MM.1S (cell line): ENCODE results near the gene S1PR5.

Source experiments
- DNase-seq: peaks from one replicate; pipeline ENCODE4 v3.0.0-alpha.2; 2015
- H2AFZ ChIP-seq: fragments of 300-600 bp; sonication (generic); 2 replicates; pipeline ENCODE4 v1.6.0; 2016; ENCODE audit warnings: antibody characterized with exemption, low read length
- H3F3A ChIP-seq: fragments of 300-600 bp; sonication (generic); 2 replicates; pipeline ENCODE4 v1.6.1; 2016; ENCODE audit warnings: mild to moderate bottlenecking, antibody characterized with exemption, low read length, moderate library complexity, mixed read lengths; ENCODE audit not compliant: insufficient read depth
- H3K27ac ChIP-seq: fragments of 300-600 bp; sonication (generic); 2 replicates; pipeline ENCODE4 v1.5.1; 2016; ENCODE audit warnings: mild to moderate bottlenecking, low read length
- H3K27me3 ChIP-seq: fragments of 300-600 bp; sonication (generic); replicated peaks from 2 replicates; pipeline ENCODE4 v1.6.0; 2016; ENCODE audit warnings: low read length; ENCODE audit not compliant: insufficient read depth
- H3K36me3 ChIP-seq: fragments of 300-600 bp; sonication (generic); replicated peaks from 2 replicates; pipeline ENCODE4 v1.6.1; 2016; ENCODE audit warnings: mild to moderate bottlenecking, low read length, mixed read lengths; ENCODE audit not compliant: insufficient read depth
- H3K4me1 ChIP-seq: fragments of 300-600 bp; sonication (generic); 2 replicates; pipeline ENCODE4 v1.6.1; 2016; ENCODE audit warnings: low read length, mixed read lengths
- H3K4me2 ChIP-seq: fragments of 300-600 bp; sonication (generic); 2 replicates; pipeline ENCODE4 v1.6.0; 2016; ENCODE audit warnings: low read depth, low read length
- H3K4me3 ChIP-seq: fragments of 300-600 bp; sonication (generic); 2 replicates; pipeline ENCODE4 v1.5.1; 2016; ENCODE audit warnings: low read length, mixed read lengths
- H3K79me2 ChIP-seq: fragments of 300-600 bp; sonication (generic); 2 replicates; pipeline ENCODE4 v1.6.1; 2016; ENCODE audit warnings: mixed run types, low read length, mixed read lengths
- H3K9ac ChIP-seq: fragments of 300-600 bp; sonication (generic); 2 replicates; pipeline ENCODE4 v1.6.1; 2016; ENCODE audit warnings: low read length, mixed read lengths
- H3K9me2 ChIP-seq: fragments of 300-600 bp; sonication (generic); replicated peaks from 2 replicates; pipeline ENCODE4 v1.6.1; 2016; ENCODE audit warnings: mild to moderate bottlenecking, low read length, mixed read lengths; ENCODE audit not compliant: insufficient read depth
- H3K9me3 ChIP-seq: fragments of 300-600 bp; sonication (generic); replicated peaks from 2 replicates; pipeline ENCODE4 v1.6.1; 2016; ENCODE audit warnings: mild to moderate bottlenecking, low read length, mixed read lengths; ENCODE audit not compliant: insufficient read depth
- H4K20me1 ChIP-seq: fragments of 300-600 bp; sonication (generic); 2 replicates; pipeline ENCODE4 v1.6.1; 2016; ENCODE audit warnings: mild to moderate bottlenecking, low read length, moderate library complexity, mixed read lengths; ENCODE audit not compliant: insufficient read depth
- EZH2 ChIP-seq: fragments of 300-600 bp; sonication (generic); optimal IDR thresholded peaks from 2 replicates; pipeline ENCODE3; 2017; ENCODE audit warnings: low read depth, mild to moderate bottlenecking, antibody characterized with exemption, low read length, mixed read lengths
- EZH2phosphoT487 ChIP-seq: fragments of 300-600 bp; sonication (generic); IDR thresholded peaks from 2 replicates; pipeline ENCODE4 v1.6.1; 2018; ENCODE audit warnings: antibody characterized with exemption, low read length
- TF ChIP-seq, protein P1 (sequence below): fragments of 300-600 bp; sonication (generic); IDR thresholded peaks from 2 replicates; pipeline ENCODE4 v1.5.1; 2016; ENCODE audit warnings: antibody characterized with exemption, low read length, mixed read lengths

The S1PR5 gene

DNA sequence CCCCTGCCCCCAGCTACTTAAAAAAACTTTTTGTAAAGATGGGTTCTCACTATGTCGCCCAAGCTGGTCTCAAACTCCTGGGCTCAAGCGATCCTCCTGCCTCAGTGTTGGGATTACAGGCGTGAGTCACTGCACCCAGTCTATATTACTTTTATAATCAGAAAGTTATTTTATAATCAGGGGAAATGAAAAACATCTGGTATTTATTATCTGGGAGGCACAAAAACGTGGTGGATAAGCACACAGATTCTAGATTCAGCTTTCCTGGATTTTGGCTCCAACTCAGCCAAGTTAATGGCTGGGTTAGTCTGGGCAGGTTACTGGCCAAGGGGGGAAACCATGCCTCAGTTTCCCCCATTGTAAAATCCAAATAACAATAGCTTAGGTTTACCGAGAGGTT, 38.8 kb downstream of the S1PR5 start:
- Histone ChIP-seq H3K79me2 (no peaks in the 10 kb centered on the region), H3K4me3 (no peak overlapping the region), H3K4me2 (no peak overlapping the region), H3K27me3 (no peaks in the 10 kb centered on the region), H3K9me3 (no peaks in the 10 kb centered on the region), H3K4me1 (no peaks in the 10 kb centered on the region), H3F3A (no peaks in the 10 kb centered on the region), H3K9ac (no peak overlapping the region), H3K27ac (no peak overlapping the region), H2AFZ (no peak overlapping the region), H3K9me2 (no peaks in the 10 kb centered on the region), H3K36me3 (no peaks in the 10 kb centered on the region), H4K20me1 (no peaks in the 10 kb centered on the region)
- no peak for DNase-seq
- no peak for TF ChIP-seq EZH2
- TF ChIP-seq EZH2phosphoT487, result no peak
- TF ChIP-seq, protein P1, sequence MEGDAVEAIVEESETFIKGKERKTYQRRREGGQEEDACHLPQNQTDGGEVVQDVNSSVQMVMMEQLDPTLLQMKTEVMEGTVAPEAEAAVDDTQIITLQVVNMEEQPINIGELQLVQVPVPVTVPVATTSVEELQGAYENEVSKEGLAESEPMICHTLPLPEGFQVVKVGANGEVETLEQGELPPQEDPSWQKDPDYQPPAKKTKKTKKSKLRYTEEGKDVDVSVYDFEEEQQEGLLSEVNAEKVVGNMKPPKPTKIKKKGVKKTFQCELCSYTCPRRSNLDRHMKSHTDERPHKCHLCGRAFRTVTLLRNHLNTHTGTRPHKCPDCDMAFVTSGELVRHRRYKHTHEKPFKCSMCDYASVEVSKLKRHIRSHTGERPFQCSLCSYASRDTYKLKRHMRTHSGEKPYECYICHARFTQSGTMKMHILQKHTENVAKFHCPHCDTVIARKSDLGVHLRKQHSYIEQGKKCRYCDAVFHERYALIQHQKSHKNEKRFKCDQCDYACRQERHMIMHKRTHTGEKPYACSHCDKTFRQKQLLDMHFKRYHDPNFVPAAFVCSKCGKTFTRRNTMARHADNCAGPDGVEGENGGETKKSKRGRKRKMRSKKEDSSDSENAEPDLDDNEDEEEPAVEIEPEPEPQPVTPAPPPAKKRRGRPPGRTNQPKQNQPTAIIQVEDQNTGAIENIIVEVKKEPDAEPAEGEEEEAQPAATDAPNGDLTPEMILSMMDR, result no peak

GRCh38 chr19:10474962-10475451, 42.2 kb downstream of the S1PR5 start:
- no peaks in the 10 kb centered on the region for H4K20me1 ChIP-seq
- no peak overlapping the region for H3K9ac ChIP-seq
- no peak overlapping the region for H2AFZ ChIP-seq

DNA sequence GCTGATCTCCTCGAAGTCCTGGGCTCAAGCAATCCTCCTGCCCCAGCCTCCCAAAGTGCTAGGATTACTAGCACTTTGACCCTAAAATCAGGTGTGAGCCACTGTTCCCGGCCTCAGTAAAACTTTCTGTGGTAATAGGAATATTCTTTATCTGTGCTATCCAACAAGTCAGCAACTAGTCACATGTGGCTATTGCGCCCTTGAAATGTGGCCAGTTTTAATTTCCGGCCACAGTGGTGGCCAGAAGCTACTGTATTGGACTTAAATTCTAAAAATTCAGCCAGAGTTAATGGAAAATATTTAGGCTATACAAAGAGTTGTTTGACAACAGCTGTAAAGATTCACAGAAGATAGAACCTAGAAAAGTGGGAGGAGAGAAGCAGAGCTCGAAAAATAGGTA, 44.1 kb downstream of the S1PR5 start:
- Histone ChIP-seq H3K9ac (no peak overlapping the region), H3K9me2 (no peaks in the 10 kb centered on the region), H3K4me3 (no peak overlapping the region), H3K36me3 (no peaks in the 10 kb centered on the region), H2AFZ (no peak overlapping the region), H3K4me2 (no peak overlapping the region), H3K4me1 (no peaks in the 10 kb centered on the region), H3K27ac (no peak overlapping the region), H3K9me3 (no peaks in the 10 kb centered on the region), H3F3A (no peaks in the 10 kb centered on the region), H3K79me2 (no peaks in the 10 kb centered on the region), H4K20me1 (no peaks in the 10 kb centered on the region), H3K27me3 (no peaks in the 10 kb centered on the region)
- DNase-seq, result no peak
- TF ChIP-seq EZH2 (no peak), EZH2phosphoT487 (no peak)
- TF ChIP-seq, protein P1, result no peak

More at GRCh38 chr19:10474962-10475451, 42.2 kb downstream of the S1PR5 start:
- no peak overlapping the region for H3K4me3 ChIP-seq
- H3F3A ChIP-seq, result no peaks in the 10 kb centered on the region
- no peaks in the 10 kb centered on the region for H3K4me1 ChIP-seq
- no peaks in the 10 kb centered on the region for H3K36me3 ChIP-seq
- no peaks in the 10 kb centered on the region for H3K9me3 ChIP-seq
- no peak for DNase-seq
- H3K27ac ChIP-seq, result no peak overlapping the region
- H3K9me2 ChIP-seq, result no peaks in the 10 kb centered on the region
- TF ChIP-seq EZH2phosphoT487, result no peak
- TF ChIP-seq EZH2, result no peak
- TF ChIP-seq, protein P1, result no peak
- H3K27me3 ChIP-seq, result no peaks in the 10 kb centered on the region
- no peaks in the 10 kb centered on the region for H3K79me2 ChIP-seq
- no peak overlapping the region for H3K4me2 ChIP-seq
